ENCODE measurements around the gene CTDSPL.

CTDSPL gene

GRCh38 chr3:37862903-37863815 is 1.5 kb downstream of the CTDSPL start:
- no peaks in the 10 kb centered on the region for H3K27me3 ChIP-seq (ENCODE audit: control insufficient read depth in 3 of 3, insufficient read depth in 3 of 3, low read depth in 1 of 3, low read length in 3 of 3)
- peak overlapping the region; percentile 85 for H3K4me2 ChIP-seq (ENCODE audit: insufficient read depth, low read length, poor library complexity, severe bottlenecking)
- no peak overlapping the region for H3K27ac ChIP-seq (replicated peaks; ENCODE audit: low read length)
- WGBS, 2 donors (ENCODE audit: extremely low coverage in 2 of 2, insufficient read length in 2 of 2, insufficient replicate concordance in 1 of 2) = no CpG with 5 or more reads among the region's 13 CpGs
- H3K9ac ChIP-seq (ENCODE audit: low read depth, low read length, poor library complexity) = peak overlapping the region; percentile 98
- H3K4me3 ChIP-seq (ENCODE audit: low read length in 2 of 2) = peak overlapping the region; percentile 68 to 97
- peaks cover 17 to 22% of the 10 kb centered on the region in 2 donors for H3K4me1 ChIP-seq (ENCODE audit: control insufficient read depth in 2 of 2, insufficient read depth in 1 of 2, low read depth in 1 of 2, low read length in 2 of 2)
- peaks cover 3 to 16% of the 10 kb centered on the region in 2 donors for H3K9me3 ChIP-seq (replicated peaks in 1 of 2; ENCODE audit: control insufficient read depth in 2 of 2, insufficient read depth in 1 of 2, low read depth in 1 of 2, low read length in 2 of 2)
- H2BK15ac ChIP-seq (ENCODE audit: low read length) = no peak overlapping the region
- H3K36me3 ChIP-seq (replicated peaks in 1 of 2; ENCODE audit: control insufficient read depth in 2 of 2, insufficient read depth in 2 of 2, low read length in 2 of 2) = no peaks in the 10 kb centered on the region
- H4K8ac ChIP-seq (ENCODE audit: low read depth, low read length) = no peak overlapping the region
- no peak overlapping the region for H3K4ac ChIP-seq (ENCODE audit: low read length)
- H4K91ac ChIP-seq (ENCODE audit: low read depth, low read length, poor library complexity) = no peak overlapping the region
- H3K18ac ChIP-seq (ENCODE audit: low read length) = peak overlapping the region; percentile 3
- H2BK120ac ChIP-seq (ENCODE audit: low read depth, low read length) = no peak overlapping the region
- H2AK5ac ChIP-seq (ENCODE audit: low read depth, low read length) = no peak overlapping the region
- H2AFZ ChIP-seq (ENCODE audit: low read length) = peak overlapping the region; percentile 95
- H2BK12ac ChIP-seq (ENCODE audit: low read length) = no peak overlapping the region
- peak; percentile 21 for DNase-seq (ENCODE audit: low spot score)
- H2BK5ac ChIP-seq (ENCODE audit: low read length) = no peak overlapping the region
- H3K23ac ChIP-seq (ENCODE audit: low read depth, low read length, poor library complexity) = no peak overlapping the region
- no peak overlapping the region for H3K14ac ChIP-seq (ENCODE audit: low read length)
- H3K79me1 ChIP-seq (ENCODE audit: low read depth, low read length) = peaks cover 7% of the 10 kb centered on the region

- Histone ChIP-seq H2BK12ac (ENCODE audit: low read length) (no peak overlapping the region), H3K23ac (ENCODE audit: low read depth, low read length, poor library complexity) (no peak overlapping the region), H2AK5ac (ENCODE audit: low read depth, low read length) (no peak overlapping the region), H3K14ac (ENCODE audit: low read length) (no peak overlapping the region), H3K27me3 (ENCODE audit: control insufficient read depth in 3 of 3, insufficient read depth in 3 of 3, low read depth in 1 of 3, low read length in 3 of 3) (no peaks in the 10 kb centered on the region), H2AFZ (ENCODE audit: low read length) (no peak overlapping the region), H3K4me1 (ENCODE audit: control insufficient read depth in 2 of 2, insufficient read depth in 1 of 2, low read depth in 1 of 2, low read length in 2 of 2) (peaks cover 17 to 22% of the 10 kb centered on the region in 2 donors), H2BK120ac (ENCODE audit: low read depth, low read length) (no peak overlapping the region), H3K18ac (ENCODE audit: low read length) (peak overlapping the region; percentile 11), H2BK5ac (ENCODE audit: low read length) (no peak overlapping the region), H4K91ac (ENCODE audit: low read depth, low read length, poor library complexity) (no peak overlapping the region), H4K8ac (ENCODE audit: low read depth, low read length) (no peak overlapping the region), H2BK15ac (ENCODE audit: low read length) (no peak overlapping the region), H3K36me3 (replicated peaks in 1 of 2; ENCODE audit: control insufficient read depth in 2 of 2, insufficient read depth in 2 of 2, low read length in 2 of 2) (no peaks in the 10 kb centered on the region), H3K9me3 (replicated peaks in 1 of 2; ENCODE audit: control insufficient read depth in 2 of 2, insufficient read depth in 1 of 2, low read depth in 1 of 2, low read length in 2 of 2) (peaks cover 3 to 20% of the 10 kb centered on the region in 2 donors), H3K4me3 (ENCODE audit: low read length in 2 of 2) (no peak overlapping the region), H3K4me2 (ENCODE audit: insufficient read depth, low read length, poor library complexity, severe bottlenecking) (no peak overlapping the region), H3K79me1 (ENCODE audit: low read depth, low read length) (peaks cover 7% of the 10 kb centered on the region), H3K9ac (ENCODE audit: low read depth, low read length, poor library complexity) (no peak overlapping the region), H3K27ac (replicated peaks; ENCODE audit: low read length) (no peak overlapping the region), H3K4ac (ENCODE audit: low read length) (no peak overlapping the region)
- no peak for DNase-seq (ENCODE audit: low spot score)
- no CpG with 5 or more reads among the region's 5 CpGs for WGBS, 2 donors (ENCODE audit: extremely low coverage in 2 of 2, insufficient read length in 2 of 2, insufficient replicate concordance in 1 of 2)
Observed at GRCh38 chr3:37863949-37864822, 2.5 kb downstream of the CTDSPL start.

GRCh38 chr3:37864904-37865303 is 3.2 kb downstream of the CTDSPL start:
- peaks cover 16 to 21% of the 10 kb centered on the region in 2 donors for H3K4me1 ChIP-seq (ENCODE audit: control insufficient read depth in 2 of 2, insufficient read depth in 1 of 2, low read depth in 1 of 2, low read length in 2 of 2)
- H4K8ac ChIP-seq (ENCODE audit: low read depth, low read length) = no peak overlapping the region
- H3K18ac ChIP-seq (ENCODE audit: low read length) = no peak overlapping the region
- H3K9ac ChIP-seq (ENCODE audit: low read depth, low read length, poor library complexity) = no peak overlapping the region
- peaks cover 2 to 21% of the 10 kb centered on the region in 2 donors for H3K9me3 ChIP-seq (replicated peaks in 1 of 2; ENCODE audit: control insufficient read depth in 2 of 2, insufficient read depth in 1 of 2, low read depth in 1 of 2, low read length in 2 of 2)
- no peak overlapping the region for H3K4me2 ChIP-seq (ENCODE audit: insufficient read depth, low read length, poor library complexity, severe bottlenecking)
- no peak overlapping the region for H4K91ac ChIP-seq (ENCODE audit: low read depth, low read length, poor library complexity)
- no CpG with 5 or more reads among the region's 1 CpG for whole genome bisulfite sequencing, 2 donors (ENCODE audit: extremely low coverage in 2 of 2, insufficient read length in 2 of 2, insufficient replicate concordance in 1 of 2)
- no peak overlapping the region for H2BK12ac ChIP-seq (ENCODE audit: low read length)
- no peak overlapping the region for H2BK15ac ChIP-seq (ENCODE audit: low read length)
- H2BK5ac ChIP-seq (ENCODE audit: low read length) = no peak overlapping the region
- H2AFZ ChIP-seq (ENCODE audit: low read length) = no peak overlapping the region
- H2AK5ac ChIP-seq (ENCODE audit: low read depth, low read length) = no peak overlapping the region
- H3K27ac ChIP-seq (replicated peaks; ENCODE audit: low read length) = no peak overlapping the region
- no peak overlapping the region for H2BK120ac ChIP-seq (ENCODE audit: low read depth, low read length)
- DNase-seq (ENCODE audit: low spot score) = no peak
- no peak overlapping the region for H3K4ac ChIP-seq (ENCODE audit: low read length)
- no peak overlapping the region for H3K23ac ChIP-seq (ENCODE audit: low read depth, low read length, poor library complexity)
- H3K4me3 ChIP-seq (ENCODE audit: low read length in 2 of 2) = no peak overlapping the region
- H3K27me3 ChIP-seq (ENCODE audit: control insufficient read depth in 3 of 3, insufficient read depth in 3 of 3, low read depth in 1 of 3, low read length in 3 of 3) = no peaks in the 10 kb centered on the region
- H3K14ac ChIP-seq (ENCODE audit: low read length) = no peak overlapping the region
- no peaks in the 10 kb centered on the region for H3K36me3 ChIP-seq (replicated peaks in 1 of 2; ENCODE audit: control insufficient read depth in 2 of 2, insufficient read depth in 2 of 2, low read length in 2 of 2)
- peaks cover 7% of the 10 kb centered on the region for H3K79me1 ChIP-seq (ENCODE audit: low read depth, low read length)

GRCh38 chr3:37867144-37867543 is 5.5 kb downstream of the CTDSPL start:
- no peak for DNase-seq (ENCODE audit: low spot score)
- no CpG with 5 or more reads among the region's 1 CpG for WGBS, 2 donors (ENCODE audit: extremely low coverage in 2 of 2, insufficient read length in 2 of 2, insufficient replicate concordance in 1 of 2)
- H4K8ac ChIP-seq (ENCODE audit: low read depth, low read length) = no peak overlapping the region
- H3K36me3 ChIP-seq (replicated peaks in 1 of 2; ENCODE audit: control insufficient read depth in 2 of 2, insufficient read depth in 2 of 2, low read length in 2 of 2) = no peaks in the 10 kb centered on the region
- no peak overlapping the region for H3K18ac ChIP-seq (ENCODE audit: low read length)
- H3K9me3 ChIP-seq (replicated peaks in 1 of 2; ENCODE audit: control insufficient read depth in 2 of 2, insufficient read depth in 1 of 2, low read depth in 1 of 2, low read length in 2 of 2) = peaks cover 2 to 33% of the 10 kb centered on the region in 2 donors
- H3K79me1 ChIP-seq (ENCODE audit: low read depth, low read length) = peaks cover 3% of the 10 kb centered on the region
- H3K27ac ChIP-seq (replicated peaks; ENCODE audit: low read length) = no peak overlapping the region
- no peak overlapping the region for H2BK12ac ChIP-seq (ENCODE audit: low read length)
- no peak overlapping the region for H2AK5ac ChIP-seq (ENCODE audit: low read depth, low read length)
- H3K27me3 ChIP-seq (ENCODE audit: control insufficient read depth in 3 of 3, insufficient read depth in 3 of 3, low read depth in 1 of 3, low read length in 3 of 3) = no peaks in the 10 kb centered on the region
- no peak overlapping the region for H2AFZ ChIP-seq (ENCODE audit: low read length)
- H3K4me2 ChIP-seq (ENCODE audit: insufficient read depth, low read length, poor library complexity, severe bottlenecking) = no peak overlapping the region
- no peak overlapping the region for H2BK15ac ChIP-seq (ENCODE audit: low read length)
- H2BK5ac ChIP-seq (ENCODE audit: low read length) = no peak overlapping the region
- H2BK120ac ChIP-seq (ENCODE audit: low read depth, low read length) = no peak overlapping the region
- H3K4ac ChIP-seq (ENCODE audit: low read length) = no peak overlapping the region
- H3K4me3 ChIP-seq (ENCODE audit: low read length in 2 of 2) = no peak overlapping the region
- no peak overlapping the region for H3K9ac ChIP-seq (ENCODE audit: low read depth, low read length, poor library complexity)
- no peak overlapping the region for H3K14ac ChIP-seq (ENCODE audit: low read length)
- H3K23ac ChIP-seq (ENCODE audit: low read depth, low read length, poor library complexity) = no peak overlapping the region
- no peak overlapping the region for H4K91ac ChIP-seq (ENCODE audit: low read depth, low read length, poor library complexity)
- H3K4me1 ChIP-seq (ENCODE audit: control insufficient read depth in 2 of 2, insufficient read depth in 1 of 2, low read depth in 1 of 2, low read length in 2 of 2) = peaks cover 11 to 14% of the 10 kb centered on the region in 2 donors

Measured in neuronal stem cell (in vitro differentiated cells).